ENCODE measurements around the gene MFSD11. TPM values are rescaled to one million over a fixed set of nuclear protein-coding genes. Genes with fewer than 3 reads are reported as not detected.

MFSD11 gene
- total and polyA plus RNA-seq, 8 donors: 5.9 to 14.6 (median 10.1) TPM

DNA sequence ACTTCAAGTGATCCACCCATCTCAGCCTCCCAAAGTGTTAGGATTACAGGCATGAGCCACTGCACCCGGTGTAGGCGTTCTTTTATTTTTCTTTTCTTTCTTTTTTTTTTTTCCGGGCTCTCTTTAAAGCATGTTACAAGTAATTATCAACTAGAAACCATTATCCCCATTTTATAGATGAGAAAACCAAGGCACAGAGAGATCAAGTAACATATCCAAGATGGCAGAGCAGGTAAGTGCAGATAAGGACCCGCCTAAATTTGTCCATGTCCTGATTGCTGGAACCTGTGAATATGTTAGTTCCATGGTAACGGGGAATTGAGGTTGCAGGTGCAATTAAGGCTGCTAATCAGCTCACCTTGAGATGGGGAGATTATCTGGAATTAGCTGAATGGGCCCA is 54.4 kb downstream of the MFSD11 start:
- Histone ChIP-seq H3K27me3 (no peaks in the 10 kb centered on the region), H3K9me3 (no peaks in the 10 kb centered on the region), H3K27ac (no peak overlapping the region), H3K36me3 (no peaks in the 10 kb centered on the region), H3K4me1 (peaks cover 0 to 6% (median 0%) of the 10 kb centered on the region in 3 donors), H3K4me3 (no peak overlapping the region)
- intact Hi-C loops (cut with DNase I): no loop called here
- FAIRE-seq (no peak), ATAC-seq (no peak), DNase-seq (no peak)
- WGBS, 2 donors: 96 to 98% methylated on average over 5 of the region's 5 CpGs
- TF ChIP-seq, protein P1, sequence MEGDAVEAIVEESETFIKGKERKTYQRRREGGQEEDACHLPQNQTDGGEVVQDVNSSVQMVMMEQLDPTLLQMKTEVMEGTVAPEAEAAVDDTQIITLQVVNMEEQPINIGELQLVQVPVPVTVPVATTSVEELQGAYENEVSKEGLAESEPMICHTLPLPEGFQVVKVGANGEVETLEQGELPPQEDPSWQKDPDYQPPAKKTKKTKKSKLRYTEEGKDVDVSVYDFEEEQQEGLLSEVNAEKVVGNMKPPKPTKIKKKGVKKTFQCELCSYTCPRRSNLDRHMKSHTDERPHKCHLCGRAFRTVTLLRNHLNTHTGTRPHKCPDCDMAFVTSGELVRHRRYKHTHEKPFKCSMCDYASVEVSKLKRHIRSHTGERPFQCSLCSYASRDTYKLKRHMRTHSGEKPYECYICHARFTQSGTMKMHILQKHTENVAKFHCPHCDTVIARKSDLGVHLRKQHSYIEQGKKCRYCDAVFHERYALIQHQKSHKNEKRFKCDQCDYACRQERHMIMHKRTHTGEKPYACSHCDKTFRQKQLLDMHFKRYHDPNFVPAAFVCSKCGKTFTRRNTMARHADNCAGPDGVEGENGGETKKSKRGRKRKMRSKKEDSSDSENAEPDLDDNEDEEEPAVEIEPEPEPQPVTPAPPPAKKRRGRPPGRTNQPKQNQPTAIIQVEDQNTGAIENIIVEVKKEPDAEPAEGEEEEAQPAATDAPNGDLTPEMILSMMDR (IDR thresholded peaks at IDR 0.05): no peak

DNA sequence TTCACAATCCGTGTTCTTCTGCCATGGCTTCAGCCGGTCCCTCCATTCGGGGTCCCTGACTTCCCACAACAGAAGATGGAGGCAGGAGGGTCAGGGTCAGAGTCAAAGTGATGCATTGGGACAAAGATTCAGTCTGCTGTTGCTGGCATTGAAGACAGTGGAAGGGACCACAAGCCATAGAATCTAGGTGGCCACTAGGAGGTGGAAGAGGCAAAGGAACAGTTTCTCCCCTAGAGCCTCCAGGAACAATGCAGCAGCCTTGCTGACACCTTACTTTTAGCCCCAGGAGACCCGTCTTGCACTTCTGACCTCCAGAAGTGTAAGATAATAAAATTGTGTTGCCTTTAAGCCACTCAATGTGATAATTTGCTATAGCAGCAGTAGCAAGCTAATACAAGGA is 55.9 kb downstream of the MFSD11 start:
- Histone ChIP-seq H3K36me3 (no peaks in the 10 kb centered on the region), H3K27me3 (no peaks in the 10 kb centered on the region), H3K4me3 (no peak overlapping the region), H3K9me3 (no peaks in the 10 kb centered on the region), H3K27ac (no peak overlapping the region), H3K4me1 (peaks cover 0 to 6% (median 0%) of the 10 kb centered on the region in 3 donors)
- 81 to 82% methylated on average over 4 of the region's 4 CpGs for WGBS, 2 donors
- ATAC-seq: no peak
- intact Hi-C loops (cut with DNase I): no loop called here
- FAIRE-seq: no peak
- no peak for DNase-seq
- TF ChIP-seq, protein P1 (IDR thresholded peaks at IDR 0.05): no peak

DNA sequence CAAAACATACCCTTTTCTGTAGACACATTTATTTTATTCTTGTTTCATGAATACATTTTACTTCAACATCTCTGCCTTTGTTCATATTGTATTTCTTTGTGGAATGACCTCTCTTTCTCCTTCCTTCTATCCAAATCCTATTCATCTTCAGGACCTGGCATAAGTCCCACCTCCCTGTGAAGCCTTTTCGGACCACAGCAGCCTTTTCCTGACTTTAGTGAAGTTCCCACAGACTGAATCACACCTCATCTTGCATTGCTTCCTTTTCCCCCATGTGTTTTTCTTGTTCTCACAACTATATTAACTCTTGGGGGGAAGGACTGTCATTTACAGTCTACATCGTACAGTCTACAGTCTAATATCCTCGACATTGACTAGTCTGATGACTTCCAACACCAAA is 58.2 kb downstream of the MFSD11 start:
- peaks cover 0 to 4% (median 0%) of the 10 kb centered on the region in 3 donors for H3K4me1 ChIP-seq
- no peak overlapping the region for H3K27ac ChIP-seq
- H3K36me3 ChIP-seq: no peaks in the 10 kb centered on the region
- intact Hi-C loops (cut with DNase I): no loop called here
- no peaks in the 10 kb centered on the region for H3K27me3 ChIP-seq
- TF ChIP-seq, protein P1 (IDR thresholded peaks at IDR 0.05): no peak
- ATAC-seq (no peak), FAIRE-seq (no peak), DNase-seq (no peak)
- no peaks in the 10 kb centered on the region for H3K9me3 ChIP-seq
- WGBS, 2 donors: 86 to 90% methylated on average over 3 of the region's 3 CpGs
- no peak overlapping the region for H3K4me3 ChIP-seq

DNA sequence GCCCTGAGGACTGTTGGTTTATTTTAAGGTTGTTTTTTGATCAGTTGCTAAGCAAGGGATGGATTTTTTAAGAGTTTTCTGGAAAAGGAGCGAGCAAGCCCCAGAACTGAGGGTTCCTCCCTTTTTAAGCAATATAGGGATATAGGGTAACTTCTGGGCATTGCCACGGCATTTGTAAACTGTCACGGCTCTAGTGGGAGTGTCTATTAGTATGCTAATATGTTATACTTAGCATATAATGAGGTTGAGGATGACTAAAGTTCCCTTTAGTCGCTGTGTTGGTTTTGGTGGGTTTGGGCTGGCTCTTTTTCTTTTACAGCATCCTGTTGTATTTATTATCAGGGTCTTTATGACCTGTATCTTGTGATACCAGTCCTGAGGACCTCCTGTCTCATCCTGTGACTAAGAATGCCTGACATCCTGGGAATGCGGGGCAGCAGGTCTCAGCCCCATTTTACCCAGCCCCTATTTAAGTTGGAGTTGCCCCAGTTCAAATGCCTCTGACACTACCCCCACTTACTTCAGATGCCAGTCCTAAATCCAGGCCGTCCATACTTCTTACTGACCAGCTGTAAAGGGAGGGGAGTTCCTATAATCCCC is 59.4 kb downstream of the MFSD11 start:
- no peaks in the 10 kb centered on the region for H3K4me1 ChIP-seq

DNA sequence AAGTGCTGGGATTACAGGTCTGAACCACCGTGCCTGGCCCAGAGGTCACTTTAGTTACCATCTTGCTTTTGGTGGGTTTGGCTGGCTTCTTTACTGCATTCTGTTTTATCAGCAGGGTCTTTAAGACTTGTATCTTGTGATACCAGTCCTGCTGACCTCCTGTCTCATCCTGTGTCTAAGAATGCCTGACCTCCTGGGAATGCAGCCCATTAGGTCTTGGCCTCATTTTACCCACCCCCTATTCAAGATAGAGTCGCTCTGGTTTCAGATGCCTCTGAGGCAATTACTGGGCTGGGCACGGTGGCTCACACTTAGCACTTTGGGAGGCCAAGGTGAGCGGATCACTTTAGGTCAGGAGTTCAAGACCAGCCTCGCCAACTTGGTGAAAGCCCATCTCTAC is 63.8 kb downstream of the MFSD11 start:
- FAIRE-seq: no peak
- Histone ChIP-seq H3K36me3 (no peaks in the 10 kb centered on the region), H3K27me3 (no peaks in the 10 kb centered on the region), H3K4me1 (no peaks in the 10 kb centered on the region), H3K27ac (no peak overlapping the region), H3K4me3 (no peak overlapping the region), H3K9me3 (no peaks in the 10 kb centered on the region)
- 85 to 87% methylated on average over 5 of the region's 5 CpGs for WGBS, 2 donors
- no peak for ATAC-seq
- DNase-seq: no peak
- intact Hi-C loops (cut with DNase I): no loop called here
- TF ChIP-seq, protein P1 (IDR thresholded peaks at IDR 0.05): no peak

More for the DNA sequence above, 59.4 kb downstream of the MFSD11 start:
- TF ChIP-seq, protein P1 (IDR thresholded peaks at IDR 0.05): no peak
- no peaks in the 10 kb centered on the region for H3K27me3 ChIP-seq
- 66 to 67% methylated on average over 6 of the region's 6 CpGs for WGBS, 2 donors
- no peak overlapping the region for H3K27ac ChIP-seq
- ATAC-seq (no peak), DNase-seq (no peak), FAIRE-seq (no peak)
- no peaks in the 10 kb centered on the region for H3K9me3 ChIP-seq
- H3K36me3 ChIP-seq: no peaks in the 10 kb centered on the region
- intact Hi-C loops (cut with DNase I): no loop called here
- H3K4me3 ChIP-seq: no peak overlapping the region

Measured in pancreas (tissue), 10 donors.